Right lobe of liver (tissue), 6 donors: Measurements from ENCODE around the gene CELF4. TPM values are rescaled to one million over a fixed set of nuclear protein-coding genes. Genes with fewer than 3 reads are reported as not detected.

ENCODE experiments used
- ATAC-seq, 4 donors: fragments of 200-7000 bp; cut with Tn5 transposase; one replicate each; pipeline ENCODE4 v1.9.1; 2020; ENCODE audit warnings: mild to moderate bottlenecking in 4 of 4, moderate library complexity in 4 of 4
- DNase-seq, 3 donors: peaks; one replicate each; pipeline ENCODE4 v3.0.0-alpha.2; 2020
- H3K27ac ChIP-seq, 3 donors: fragments of 200-600 bp; one replicate each; pipeline ENCODE4 v1.8.0; 2022
- H3K27me3 ChIP-seq, 2 donors: fragments of 200-600 bp; one replicate each; pipeline ENCODE4 v1.8.0; 2022
- H3K36me3 ChIP-seq, 4 donors: fragments of 200-600 bp; sonication (generic) in 1 of 4; one replicate each; pipeline versions ENCODE4 v1.5.1 to v1.8.0; 2017 to 2022; ENCODE audit warnings: control low read depth in 1 of 4
- H3K4me1 ChIP-seq, 4 donors: fragments of 200-600 bp; sonication (generic) in 1 of 4; one replicate each; pipeline versions ENCODE4 v1.5.1 to v1.8.0; 2017 to 2022; ENCODE audit warnings: control low read depth in 1 of 4
- H3K4me3 ChIP-seq, 3 donors: fragments of 200-600 bp; one replicate each; pipeline ENCODE4 v1.8.0; 2022
- H3K9me3 ChIP-seq, 4 donors: fragments of 200-600 bp; sonication (generic) in 1 of 4; one replicate each; pipeline versions ENCODE4 v1.5.1 to v1.8.0; 2017 to 2022; ENCODE audit warnings: control low read depth in 1 of 4
- POLR2A ChIP-seq: fragments of 450-650 bp; IDR thresholded peaks from one replicate; pipeline ENCODE4 v1.6.1; 2017; ENCODE audit warnings: antibody characterized with exemption, mild to moderate bottlenecking
- WGBS: methylation state at CpG from one replicate; pipeline ENCODE4 v1.1.6; 2018; ENCODE audit warnings: low coverage, low lambda C conversion rate; ENCODE audit not compliant: insufficient coverage; ENCODE audit errors: missing lambda C conversion rate; 5-methylcytosine and 5-hydroxymethylcytosine counted together
- intact Hi-C, 2 donors: fragments of 100-400 bp; cut with DNase I; formaldehyde crosslinking; loops; one replicate each; pipeline versions ENCODE4 v1.11.2 to v1.14.1; 2022
- total RNA-seq, 6 experiments: library from RNA; depleted of rRNA in 2 of 6; stranded (reverse); fragments of >200 nt in 2 of 6; fragmentation: NEBNext Ultra II Directional in 3 of 6; extraction: Animal tissue kit (Norgen Biotek cat#: 25700) in 3 of 6; gene quantifications; one replicate each; pipeline versions ENCODE4 v1.1.0 to v1.2.4, GENCODE V29; 2016 to 2023
- TF ChIP-seq, protein P1 (sequence below), 4 donors: fragments of 200-600 bp in 3 of 4; fragments of 450-650 bp in 1 of 4; IDR thresholded peaks; one replicate each; pipeline versions ENCODE4 v1.5.1 to v1.8.0; 2016 to 2022; ENCODE audit warnings: antibody characterized with exemption in 4 of 4, mild to moderate bottlenecking in 2 of 4
- donor health status: DM: no; HTN: yes; CAD: no.
- donor health status: DM: no; HTN: no; CAD: no.
- donor health status: DM: no; HTN: no; CAD: no.
- donor health status: DM: no; HTN: yes; CAD: no.
- donor health status: DM: no; HTN: yes; CAD: no.

Gene CELF4
- total RNA-seq, 6 experiments from 2014 or later, result 0.06 TPM; not detected in 5

GRCh38 chr18:37277804-37278203 lies 287.8 kb downstream of the CELF4 start:
- Histone ChIP-seq H3K4me1 (no peaks in the 10 kb centered on the region), H3K27ac (no peak overlapping the region), H3K9me3 (no peaks in the 10 kb centered on the region), H3K27me3 (no peaks in the 10 kb centered on the region), H3K36me3 (no peaks in the 10 kb centered on the region), H3K4me3 (no peak overlapping the region)
- TF ChIP-seq, protein P1, sequence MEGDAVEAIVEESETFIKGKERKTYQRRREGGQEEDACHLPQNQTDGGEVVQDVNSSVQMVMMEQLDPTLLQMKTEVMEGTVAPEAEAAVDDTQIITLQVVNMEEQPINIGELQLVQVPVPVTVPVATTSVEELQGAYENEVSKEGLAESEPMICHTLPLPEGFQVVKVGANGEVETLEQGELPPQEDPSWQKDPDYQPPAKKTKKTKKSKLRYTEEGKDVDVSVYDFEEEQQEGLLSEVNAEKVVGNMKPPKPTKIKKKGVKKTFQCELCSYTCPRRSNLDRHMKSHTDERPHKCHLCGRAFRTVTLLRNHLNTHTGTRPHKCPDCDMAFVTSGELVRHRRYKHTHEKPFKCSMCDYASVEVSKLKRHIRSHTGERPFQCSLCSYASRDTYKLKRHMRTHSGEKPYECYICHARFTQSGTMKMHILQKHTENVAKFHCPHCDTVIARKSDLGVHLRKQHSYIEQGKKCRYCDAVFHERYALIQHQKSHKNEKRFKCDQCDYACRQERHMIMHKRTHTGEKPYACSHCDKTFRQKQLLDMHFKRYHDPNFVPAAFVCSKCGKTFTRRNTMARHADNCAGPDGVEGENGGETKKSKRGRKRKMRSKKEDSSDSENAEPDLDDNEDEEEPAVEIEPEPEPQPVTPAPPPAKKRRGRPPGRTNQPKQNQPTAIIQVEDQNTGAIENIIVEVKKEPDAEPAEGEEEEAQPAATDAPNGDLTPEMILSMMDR (IDR thresholded peaks at IDR 0.05), result no peak
- no peak for TF ChIP-seq POLR2A
- DNase-seq, result no peak
- ATAC-seq, result no peak
- intact Hi-C loops, result no loop called here
- 56% methylated on average over 10 of the region's 10 CpGs for WGBS

DNA sequence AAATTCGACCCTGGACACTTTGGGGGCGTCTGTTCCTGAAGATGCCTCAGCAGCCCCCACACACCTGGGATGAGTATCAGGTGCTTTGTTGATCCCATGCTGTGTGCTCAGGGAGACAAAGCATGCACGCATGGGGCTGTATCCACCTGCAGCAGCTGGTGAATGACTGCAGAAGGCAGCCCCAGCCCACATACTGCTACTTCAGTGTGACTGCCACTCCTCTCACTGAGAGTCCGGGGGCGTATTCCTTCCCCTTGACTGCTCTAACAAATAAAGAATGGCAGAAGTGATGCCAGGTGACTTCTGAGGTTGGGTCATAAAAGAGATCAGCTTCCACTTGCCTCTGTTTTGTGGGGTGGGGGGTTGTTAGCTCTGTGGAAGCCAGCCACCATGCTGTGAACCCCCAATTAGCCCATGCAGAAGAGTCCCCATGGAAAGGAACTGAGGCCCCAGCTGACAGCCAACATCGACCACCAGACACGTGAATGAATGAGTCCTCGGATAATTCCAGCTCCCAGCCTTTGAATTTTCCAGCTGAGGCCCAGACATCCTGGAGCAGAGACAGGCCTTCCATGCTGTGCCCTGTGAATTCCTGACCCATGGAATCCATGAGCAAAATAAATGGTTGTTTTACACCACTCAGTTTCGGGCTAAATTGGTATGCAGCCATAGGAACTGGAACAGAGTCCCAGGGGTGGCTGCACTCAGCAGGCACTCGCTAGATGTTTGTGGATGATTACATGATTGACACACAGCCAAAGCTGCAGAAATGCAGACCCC lies 289.3 kb downstream of the CELF4 start:
- no peak for DNase-seq
- Histone ChIP-seq H3K27ac (no peak overlapping the region), H3K9me3 (no peaks in the 10 kb centered on the region), H3K27me3 (no peaks in the 10 kb centered on the region), H3K4me3 (no peak overlapping the region), H3K36me3 (no peaks in the 10 kb centered on the region), H3K4me1 (no peaks in the 10 kb centered on the region)
- no peak for TF ChIP-seq POLR2A
- TF ChIP-seq, protein P1 (IDR thresholded peaks at IDR 0.05), result no peak
- intact Hi-C loops, result no loop called here
- ATAC-seq, result no peak
- 58% methylated on average over 5 of the region's 10 CpGs for WGBS

DNA sequence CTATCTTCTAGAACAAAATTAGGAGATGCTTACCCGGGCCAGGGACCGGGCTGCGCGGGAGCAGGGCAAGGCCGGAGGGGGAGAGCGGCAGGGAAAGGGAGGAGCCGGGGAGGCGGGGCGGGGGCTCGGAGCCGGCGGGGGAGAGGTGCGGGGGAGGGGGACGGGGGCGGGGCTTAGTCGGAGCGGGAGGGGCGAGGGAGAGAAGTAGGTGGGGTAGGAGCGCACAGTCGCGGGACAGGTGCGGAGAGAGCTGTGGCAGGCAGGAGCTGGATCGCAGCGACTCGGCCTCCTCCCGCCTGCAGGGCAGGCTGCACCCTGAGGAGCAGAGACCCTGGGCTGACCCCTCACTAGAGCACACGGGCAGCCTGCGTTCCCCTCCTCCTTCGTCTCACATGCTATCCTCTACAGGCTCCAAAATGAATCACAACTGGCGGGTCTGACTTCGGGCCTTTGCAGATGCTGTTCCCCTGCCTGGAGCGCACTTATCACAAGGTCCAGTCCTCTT lies 290.3 kb downstream of the CELF4 start:
- H3K9me3 ChIP-seq, result no peaks in the 10 kb centered on the region
- H3K27me3 ChIP-seq, result no peaks in the 10 kb centered on the region
- no peaks in the 10 kb centered on the region for H3K36me3 ChIP-seq
- ATAC-seq, result no peak
- no peak for DNase-seq
- H3K4me3 ChIP-seq, result no peak overlapping the region
- 15% methylated on average over 17 of the region's 32 CpGs for WGBS
- no peak for TF ChIP-seq POLR2A
- TF ChIP-seq, protein P1 (IDR thresholded peaks at IDR 0.05), result no peak
- no peak overlapping the region for H3K27ac ChIP-seq
- H3K4me1 ChIP-seq, result no peaks in the 10 kb centered on the region
- intact Hi-C loops, result no loop called here

DNA sequence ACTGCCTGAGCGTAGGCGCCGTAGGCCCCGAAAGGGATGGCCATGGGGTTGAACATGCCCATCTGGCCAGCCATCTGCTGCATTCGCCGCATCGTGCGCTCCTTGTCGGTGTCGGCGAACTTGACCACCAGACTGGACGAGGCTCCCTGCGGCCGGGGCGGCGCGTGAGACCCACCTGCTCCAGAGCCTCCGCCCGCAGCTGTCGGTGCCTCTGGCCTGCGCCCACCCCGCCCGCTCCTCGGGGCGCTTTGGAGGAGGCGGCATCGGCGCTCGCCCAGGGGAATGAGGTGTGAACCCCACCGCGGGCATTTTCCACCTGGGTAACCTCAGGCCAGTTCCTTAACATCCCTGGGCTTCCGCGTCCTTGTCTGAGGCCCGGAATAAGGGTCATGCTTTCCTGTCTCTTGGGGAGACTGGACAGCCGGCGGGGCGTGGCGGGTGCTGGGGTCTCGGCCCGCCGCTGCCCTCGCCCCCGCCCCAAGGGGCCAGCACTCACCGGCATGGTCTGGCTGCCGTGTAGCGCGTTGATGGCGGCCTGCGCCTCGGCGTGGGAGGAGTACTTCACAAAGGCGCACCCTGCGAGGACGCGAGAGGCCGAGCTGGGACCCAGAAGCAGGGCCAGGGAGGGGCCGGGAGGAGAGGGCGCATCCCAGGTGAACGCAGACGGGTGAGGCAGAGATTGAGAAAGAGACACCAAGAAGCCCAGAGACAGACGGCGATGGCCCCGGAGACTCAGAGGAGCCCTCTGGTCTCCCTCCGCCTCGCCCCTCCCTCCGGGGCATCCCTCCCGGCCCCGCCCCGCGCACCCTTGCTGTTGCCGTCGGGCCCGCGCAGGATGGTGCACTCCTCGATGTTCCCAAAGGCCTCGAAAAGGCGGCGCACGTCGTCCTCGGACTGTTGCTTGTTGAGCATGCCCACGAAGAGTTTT lies 291.0 kb downstream of the CELF4 start:
- intact Hi-C loops, result no loop called here
- DNase-seq (no peak), ATAC-seq (no peak)
- no peaks in the 10 kb centered on the region for H3K4me1 ChIP-seq
- no peaks in the 10 kb centered on the region for H3K27me3 ChIP-seq
- no peaks in the 10 kb centered on the region for H3K36me3 ChIP-seq
- no peak overlapping the region for H3K4me3 ChIP-seq
- no peak overlapping the region for H3K27ac ChIP-seq
- whole genome bisulfite sequencing, result 19% methylated on average over 43 of the region's 82 CpGs
- TF ChIP-seq, protein P1 (IDR thresholded peaks at IDR 0.05), result no peak
- TF ChIP-seq POLR2A, result no peak
- H3K9me3 ChIP-seq, result no peaks in the 10 kb centered on the region
